Heart left ventricle (tissue), 16 donors: Measurements from ENCODE around the gene C11orf16. TPM values are rescaled to one million over a fixed set of nuclear protein-coding genes. Genes with fewer than 3 reads are reported as not detected.

Source experiments
- ATAC-seq, 4 donors: fragments of 200-7000 bp; cut with Tn5 transposase; one replicate each; pipeline ENCODE4 v1.9.1; 2020 to 2022; ENCODE audit warnings: moderate library complexity in 4 of 4, mild to moderate bottlenecking in 3 of 4, moderate number of reproducible peaks in 1 of 4
- DNase-seq, 5 donors: peaks; one replicate each; pipeline ENCODE4 v3.0.0-alpha.2; 2020
- H3K27ac ChIP-seq, 12 donors: fragments of 200-600 bp; sonication (generic) in 4 of 12; one replicate each; pipeline versions ENCODE4 v1.5.0 to v1.8.0; 2016 to 2022; ENCODE audit warnings: mild to moderate bottlenecking in 2 of 12
- H3K27me3 ChIP-seq, 9 donors: fragments of 200-600 bp; sonication (generic) in 2 of 9; one replicate each; pipeline versions ENCODE4 v1.5.1 to v1.8.0; 2016 to 2022; ENCODE audit warnings: mild to moderate bottlenecking in 3 of 9
- H3K36me3 ChIP-seq, 9 donors: fragments of 200-600 bp; sonication (generic) in 2 of 9; one replicate each; pipeline versions ENCODE4 v1.5.0 to v1.8.0; 2018 to 2022; ENCODE audit warnings: mild to moderate bottlenecking in 2 of 9
- H3K4me1 ChIP-seq, 12 donors: fragments of 200-600 bp; sonication (generic) in 4 of 12; one replicate each; pipeline versions ENCODE4 v1.5.0 to v1.8.0; 2016 to 2022; ENCODE audit warnings: mild to moderate bottlenecking in 3 of 12
- H3K4me3 ChIP-seq, 12 donors: fragments of 200-600 bp; sonication (generic) in 4 of 12; one replicate each; pipeline versions ENCODE4 v1.5.0 to v1.8.0; 2017 to 2022; ENCODE audit warnings: mild to moderate bottlenecking in 9 of 12, moderate library complexity in 4 of 12
- H3K9me3 ChIP-seq, 12 donors: fragments of 200-600 bp; sonication (generic) in 4 of 12; one replicate each; pipeline versions ENCODE4 v1.5.0 to v1.8.0; 2016 to 2022; ENCODE audit warnings: mild to moderate bottlenecking in 1 of 12
- CTCF ChIP-seq, 12 donors: fragments of 200-600 bp; sonication (generic) in 4 of 12; IDR thresholded peaks; one replicate each; pipeline versions ENCODE4 v1.5.0 to v1.8.0; 2018 to 2022; ENCODE audit warnings: antibody characterized with exemption in 12 of 12, mild to moderate bottlenecking in 5 of 12
- POLR2A ChIP-seq, 2 donors: fragments of 450-650 bp; IDR thresholded peaks; one replicate each; pipeline ENCODE4 v1.6.1; 2017; ENCODE audit warnings: antibody characterized with exemption in 2 of 2, mild to moderate bottlenecking in 2 of 2, moderate library complexity in 2 of 2
- WGBS, 4 donors: extraction: QIAGEN DNeasy Blood & Tissue Kit in 2 of 4; methylation state at CpG; one replicate each; pipeline versions ENCODE4 v1.1.5 to v1.1.7; 2013 to 2018; 5-methylcytosine and 5-hydroxymethylcytosine counted together
- intact Hi-C, 10 donors: fragments of 100-400 bp; cut with DNase I; formaldehyde crosslinking; loops; one replicate each; pipeline versions ENCODE4 v1.11.1 to v1.14.2; 2022
- polyA plus RNA-seq, 2 donors: library from polyadenylated mRNA; stranded (reverse); fragments of 200-250 nt; gene quantifications; one replicate each; pipeline ENCODE4 v1.2.3, GENCODE V29; 2013
- total RNA-seq, 9 donors: library from RNA; depleted of rRNA in 2 of 9; stranded (reverse); fragments of >200 nt in 2 of 9; fragmentation: NEBNext Ultra II Directional in 3 of 9; extraction: Animal tissue kit (Norgen Biotek cat#: 25700) in 3 of 9; gene quantifications; one replicate each; pipeline versions ENCODE4 v1.1.0 to v1.2.4, GENCODE V29; 2016 to 2023
- donor health status: ischemic (EF 13 %, LVEDD 7.1; RV severe dilation, severe dysfunction).
- donor health status: healthy with polysubstance abuse.
- donor health status: DM: no; HTN: yes; CAD: no.
- donor health status: DM: no; HTN: no; CAD: no.
- donor health status: ischemic (EF 25% LVEDD 6.9; RV normal size, moderate dysfunction).
- donor health status: ischemic (EF 25% LVEDD 5.7; RV mildly dilated, moderate dysfunction).
- donor health status: healthy.
- donor health status: DM: yes; HTN: yes; CAD: no.
- donor health status: ischemic (EF 35%, LVEDD 5.7; RV mildly dilated, moderate dysfunction).
- donor health status: nonischemic (EF 11% LVEDD 7.7; RV severe dilation, severe dysfunction).
- donor health status: DM: yes; HTN: yes; CAD: no.
- donor health status: PGD.
- donor health status: ischemic (EF 29% LVEDD 5.4; RV normal size, mild dysfunction).
- donor health status: nonischemic (EF 23%, LVEDD 6.1; RV moderate dilation, normal function).

Gene C11orf16
- total and polyA plus RNA-seq, 11 donors: not detected

- H3K27ac ChIP-seq: no peak overlapping the region
- no peak overlapping the region for H3K4me3 ChIP-seq
- no peak for ATAC-seq
- intact Hi-C loops: no loop called here
- WGBS, 4 donors: 76 to 86% (median 79%) methylated on average over 1 of the region's 1 CpG
- no peaks in the 10 kb centered on the region for H3K9me3 ChIP-seq
- H3K36me3 ChIP-seq: peaks cover 0 to 6% (median 0%) of the 10 kb centered on the region in 9 donors
- no peak for TF ChIP-seq CTCF (IDR thresholded peaks at IDR 0.05)
- no peak for TF ChIP-seq POLR2A (IDR thresholded peaks at IDR 0.05)
- H3K4me1 ChIP-seq: no peaks in the 10 kb centered on the region
- no peak for DNase-seq
- H3K27me3 ChIP-seq: no peaks in the 10 kb centered on the region
Measured at GRCh38 chr11:8971924-8972316, 39.2 kb upstream of the C11orf16 start.

- H3K4me1 ChIP-seq: no peaks in the 10 kb centered on the region
- DNase-seq (no peak), ATAC-seq (no peak)
- 84 to 95% (median 90%) methylated on average over 2 of the region's 2 CpGs for WGBS, 4 donors
- H3K9me3 ChIP-seq: no peaks in the 10 kb centered on the region
- H3K4me3 ChIP-seq: no peak overlapping the region
- TF ChIP-seq CTCF (IDR thresholded peaks at IDR 0.05) (no peak), POLR2A (IDR thresholded peaks at IDR 0.05) (no peak)
- no peak overlapping the region for H3K27ac ChIP-seq
- peaks cover 0 to 6% (median 0%) of the 10 kb centered on the region in 9 donors for H3K36me3 ChIP-seq
- no peaks in the 10 kb centered on the region for H3K27me3 ChIP-seq
- intact Hi-C loops: no loop called here
Measured at GRCh38 chr11:8971196-8971923, 38.6 kb upstream of the C11orf16 start.

- intact Hi-C loops: loop anchor here in 5 of 10 donors (5.0 to 10.0 kb wide), 4 partner anchors 150 to 495 kb away; partner anchors contain the start of genes RPL27A (in 2 of the 5), TRIM66 (in 2 of the 5) and ZNF143 (in 1 of the 5)
- Histone ChIP-seq H3K4me3 (no peak overlapping the region), H3K27ac (no peak overlapping the region), H3K9me3 (no peaks in the 10 kb centered on the region), H3K27me3 (no peaks in the 10 kb centered on the region), H3K36me3 (peaks cover 0 to 6% (median 0%) of the 10 kb centered on the region in 9 donors), H3K4me1 (peaks cover 0 to 28% (median 23%) of the 10 kb centered on the region in 12 donors)
- DNase-seq (no peak), ATAC-seq (no peak)
- TF ChIP-seq POLR2A (IDR thresholded peaks at IDR 0.05) (no peak), CTCF (IDR thresholded peaks at IDR 0.05) (no peak)
- 79 to 84% (median 82%) methylated on average over 8 of the region's 8 CpGs for WGBS, 4 donors
Measured at GRCh38 chr11:8967184-8967583, 34.4 kb upstream of the C11orf16 start.
